Endodermal cell (in vitro differentiated cells): ENCODE results near the gene TRPV3. TPM values are rescaled to one million over a fixed set of nuclear protein-coding genes. Genes with fewer than 3 reads are reported as not detected.
A peak's percentile ranks its signal among the peaks of the same experiment; 100 is the strongest.

Experiments used
- DNase-seq: peaks from one replicate; pipeline ENCODE4 v3.0.0-alpha.2; 2017
- H3K27ac ChIP-seq: 2 replicates; pipeline ENCODE4 v1.5.1; 2013; ENCODE audit warnings: mild to moderate bottlenecking, low read depth, low read length, moderate library complexity
- H3K27me3 ChIP-seq: 2 replicates; pipeline ENCODE4 v1.6.1; 2013; ENCODE audit warnings: mild to moderate bottlenecking, low read length, moderate library complexity; ENCODE audit not compliant: insufficient read depth, control insufficient read depth, poor library complexity, severe bottlenecking
- H3K36me3 ChIP-seq: 2 replicates; pipeline ENCODE4 v1.7.0; 2013; ENCODE audit warnings: mild to moderate bottlenecking, low read length, moderate library complexity; ENCODE audit not compliant: control insufficient read depth, insufficient read depth
- H3K4me1 ChIP-seq: one replicate; pipeline ENCODE4 v1.7.0; 2013; ENCODE audit warnings: low read length; ENCODE audit not compliant: control insufficient read depth, insufficient read depth
- H3K4me3 ChIP-seq: 2 replicates; pipeline ENCODE4 v1.5.1; 2013; ENCODE audit warnings: mild to moderate bottlenecking, low read length, moderate library complexity
- H3K9ac ChIP-seq: 2 replicates; pipeline ENCODE4 v1.6.1; 2013; ENCODE audit warnings: mild to moderate bottlenecking, low read length, moderate library complexity; ENCODE audit not compliant: poor library complexity, severe bottlenecking; ENCODE audit errors: extremely low read depth
- H3K9me3 ChIP-seq: 2 replicates; pipeline ENCODE4 v1.6.1; 2013; ENCODE audit warnings: mild to moderate bottlenecking, low read length, moderate library complexity; ENCODE audit not compliant: control insufficient read depth
- H3K27ac Mint-ChIP-seq: 2 replicates; pipeline ENCODE4 v1.8.0; 2020; ENCODE audit warnings: mixed read lengths
- H3K27me3 Mint-ChIP-seq: 2 replicates; pipeline ENCODE4 v1.8.0; 2021; ENCODE audit warnings: mild to moderate bottlenecking, mixed read lengths; ENCODE audit not compliant: insufficient read depth
- H3K36me3 Mint-ChIP-seq: 2 replicates; pipeline ENCODE4 v1.8.0; 2020; ENCODE audit warnings: low read depth, mixed read lengths
- H3K4me1 Mint-ChIP-seq: 2 replicates; pipeline ENCODE4 v1.8.0; 2020; ENCODE audit warnings: mixed read lengths
- H3K4me3 Mint-ChIP-seq: 2 replicates; pipeline ENCODE4 v1.8.0; 2020; ENCODE audit warnings: mild to moderate bottlenecking, moderate library complexity, mixed read lengths
- H3K9me3 Mint-ChIP-seq: 2 replicates; pipeline ENCODE4 v1.8.0; 2020; ENCODE audit warnings: mild to moderate bottlenecking, mixed read lengths
- CTCF ChIP-seq: fragments of 200-600 bp; sonication (generic); conservative IDR thresholded peaks from 2 replicates; pipeline ENCODE4 v1.5.0; 2021; ENCODE audit warnings: antibody characterized with exemption, mild to moderate bottlenecking
- WGBS, 2 experiments: methylation state at CpG; one replicate each; pipeline versions ENCODE4 v1.1.5 to v1.1.7; 2013; ENCODE audit warnings: missing lambda C conversion rate in 2 of 2, mixed read lengths in 1 of 2; ENCODE audit not compliant: insufficient coverage in 1 of 2, insufficient read length in 1 of 2; 5-methylcytosine and 5-hydroxymethylcytosine counted together
- total RNA-seq, 2 donors: library from RNA; stranded (reverse); fragmentation: NEBNext Ultra II Directional in 1 of 2; extraction: Animal tissue kit (Norgen Biotek cat#: 25700) in 1 of 2; gene quantifications; 2 replicates in 1 of 2; 3 replicates in 1 of 2; pipeline ENCODE4 v1.2.1, GENCODE V29; 2021

TRPV3 gene
- total RNA-seq, 2 donors from 2014 or later: 6.2 to 11.3 TPM

- WGBS, 2 experiments: 93 to 94% methylated on average over 5 of the region's 5 CpGs
- Mint-ChIP-seq H3K27ac (no peak overlapping the region), H3K36me3 (no peaks in the 10 kb centered on the region), H3K4me3 (peak overlapping the region; percentile 56), H3K9me3 (no peaks in the 10 kb centered on the region), H3K27me3 (peaks cover 6% of the 10 kb centered on the region), H3K4me1 (peaks cover 15% of the 10 kb centered on the region)
- H3K9me3 ChIP-seq: no peaks in the 10 kb centered on the region
- no peaks in the 10 kb centered on the region for H3K36me3 ChIP-seq
- H3K4me1 ChIP-seq: peaks cover 6% of the 10 kb centered on the region
- DNase-seq: no peak
- H3K9ac ChIP-seq: no peak overlapping the region
- TF ChIP-seq CTCF: no peak
- H3K4me3 ChIP-seq: no peak overlapping the region
- H3K27ac ChIP-seq: no peak overlapping the region
- no peaks in the 10 kb centered on the region for H3K27me3 ChIP-seq
These were observed 20.9 kb downstream of the TRPV3 start for GRCh38 chr17:3536716-3537115.

- Histone ChIP-seq H3K9me3 (no peaks in the 10 kb centered on the region), H3K4me1 (peaks cover 14% of the 10 kb centered on the region), H3K36me3 (no peaks in the 10 kb centered on the region), H3K4me3 (peak overlapping the region; percentile 44), H3K27ac (no peak overlapping the region), H3K27me3 (no peaks in the 10 kb centered on the region), H3K9ac (no peak overlapping the region)
- peaks cover under 1% of the 10 kb centered on the region for H3K27me3 Mint-ChIP-seq
- WGBS, 2 experiments: 15 to 23% methylated on average over 22 to 44 of the region's 44 CpGs
- peak overlapping the region; percentile 82 for H3K27ac Mint-ChIP-seq
- H3K36me3 Mint-ChIP-seq: no peaks in the 10 kb centered on the region
- H3K4me1 Mint-ChIP-seq: peaks cover 18% of the 10 kb centered on the region
- H3K4me3 Mint-ChIP-seq: peak overlapping the region; percentile 56
- peak; percentile 94 for DNase-seq
- H3K9me3 Mint-ChIP-seq: no peaks in the 10 kb centered on the region
- peak; percentile 84 for TF ChIP-seq CTCF
These were observed 22.2 kb downstream of the TRPV3 start for GRCh38 chr17:3535253-3535995.

DNA sequence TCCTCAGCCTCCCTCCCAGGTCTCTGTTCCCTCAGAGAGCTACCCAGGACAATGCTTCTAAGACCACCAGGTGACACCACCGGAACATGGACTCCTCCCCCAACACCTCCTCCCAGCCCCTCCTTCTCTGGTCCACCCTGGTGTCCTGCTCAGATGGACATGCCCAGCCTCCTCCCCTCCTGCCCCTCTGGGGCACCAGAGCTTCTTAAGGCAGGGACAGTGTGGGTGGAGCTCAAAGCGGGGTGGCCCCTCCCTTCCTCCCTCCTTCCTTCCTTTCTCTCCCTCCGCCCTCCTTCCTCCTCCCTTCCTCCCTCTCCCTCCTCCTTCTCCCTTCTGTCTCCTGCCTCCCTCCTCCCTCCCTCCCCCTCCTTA is 22.7 kb downstream of the TRPV3 start:
- H3K4me3 Mint-ChIP-seq: no peak overlapping the region
- no peak overlapping the region for H3K4me3 ChIP-seq
- WGBS, 2 experiments: 61 to 72% methylated on average over 2 of the region's 3 CpGs
- H3K9ac ChIP-seq: no peak overlapping the region
- H3K36me3 Mint-ChIP-seq: no peaks in the 10 kb centered on the region
- H3K4me1 Mint-ChIP-seq: peaks cover 23% of the 10 kb centered on the region
- peak; percentile 18 for TF ChIP-seq CTCF
- H3K27ac ChIP-seq: no peak overlapping the region
- H3K4me1 ChIP-seq: peaks cover 15% of the 10 kb centered on the region
- H3K36me3 ChIP-seq: no peaks in the 10 kb centered on the region
- peak; percentile 87 for DNase-seq
- no peaks in the 10 kb centered on the region for H3K9me3 ChIP-seq
- no peaks in the 10 kb centered on the region for H3K9me3 Mint-ChIP-seq
- H3K27me3 ChIP-seq: no peaks in the 10 kb centered on the region
- H3K27me3 Mint-ChIP-seq: no peaks in the 10 kb centered on the region
- H3K27ac Mint-ChIP-seq: peak overlapping the region; percentile 52
